ENCODE data around the gene MED12. TPM values are rescaled to one million over a fixed set of nuclear protein-coding genes. Genes with fewer than 3 reads are reported as not detected.

MED12 gene
- polyA plus RNA-seq, 3 donors: 2.4 to 17.8 (median 5.0) TPM

- Histone ChIP-seq H3K9ac (ENCODE audit: insufficient read depth, low read length, poor library complexity, severe bottlenecking) (peak within 1 kb of the TSS; percentile 49), H3K9me3 (replicated peaks in 1 of 2; ENCODE audit: control insufficient read depth in 1 of 2, insufficient read depth in 1 of 2, low read length in 2 of 2) (no peaks in the 10 kb centered on the region), H3K4me3 (replicated peaks in 1 of 3; ENCODE audit: low read depth in 2 of 3, low read length in 3 of 3) (peak within 1 kb of the TSS; percentile 83 to 90 (median 85)), H3K79me2 (ENCODE audit: insufficient read depth, low read length) (no peaks in the 10 kb centered on the region), H3K4me2 (replicated peaks; ENCODE audit: extremely low read depth, low read length, poor library complexity, severe bottlenecking) (peak within 1 kb of the TSS; percentile 80), H2AFZ (ENCODE audit: insufficient read depth, low read depth, low read length, poor library complexity, severe bottlenecking) (peak within 1 kb of the TSS; percentile 81), H3K36me3 (replicated peaks in 1 of 2; ENCODE audit: control insufficient read depth in 1 of 2, insufficient read depth in 2 of 2, low read length in 2 of 2) (no peaks in the 10 kb centered on the region), H3K4me1 (ENCODE audit: control insufficient read depth in 1 of 2, insufficient read depth in 2 of 2, low read length in 2 of 2) (peaks cover 23 to 29% of the 10 kb centered on the region in 2 donors), H3K27ac (ENCODE audit: low read depth in 1 of 2, low read length in 2 of 2) (peak within 1 kb of the TSS; percentile 6 to 75), H4K20me1 (ENCODE audit: insufficient read depth, low read length) (no peaks in the 10 kb centered on the region), H3K27me3 (ENCODE audit: control insufficient read depth in 2 of 2, insufficient read depth in 2 of 2, low read length in 2 of 2) (no peaks in the 10 kb centered on the region)
- intact Hi-C loops (cut with micrococcal nuclease): loop anchor here (5.0 to 10.0 kb wide), 2 partner anchors 79 to 87 kb away; no protein-coding TSS in a partner anchor
- TF ChIP-seq, protein P1, sequence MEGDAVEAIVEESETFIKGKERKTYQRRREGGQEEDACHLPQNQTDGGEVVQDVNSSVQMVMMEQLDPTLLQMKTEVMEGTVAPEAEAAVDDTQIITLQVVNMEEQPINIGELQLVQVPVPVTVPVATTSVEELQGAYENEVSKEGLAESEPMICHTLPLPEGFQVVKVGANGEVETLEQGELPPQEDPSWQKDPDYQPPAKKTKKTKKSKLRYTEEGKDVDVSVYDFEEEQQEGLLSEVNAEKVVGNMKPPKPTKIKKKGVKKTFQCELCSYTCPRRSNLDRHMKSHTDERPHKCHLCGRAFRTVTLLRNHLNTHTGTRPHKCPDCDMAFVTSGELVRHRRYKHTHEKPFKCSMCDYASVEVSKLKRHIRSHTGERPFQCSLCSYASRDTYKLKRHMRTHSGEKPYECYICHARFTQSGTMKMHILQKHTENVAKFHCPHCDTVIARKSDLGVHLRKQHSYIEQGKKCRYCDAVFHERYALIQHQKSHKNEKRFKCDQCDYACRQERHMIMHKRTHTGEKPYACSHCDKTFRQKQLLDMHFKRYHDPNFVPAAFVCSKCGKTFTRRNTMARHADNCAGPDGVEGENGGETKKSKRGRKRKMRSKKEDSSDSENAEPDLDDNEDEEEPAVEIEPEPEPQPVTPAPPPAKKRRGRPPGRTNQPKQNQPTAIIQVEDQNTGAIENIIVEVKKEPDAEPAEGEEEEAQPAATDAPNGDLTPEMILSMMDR (IDR thresholded peaks at IDR 0.05): no peak
- Mint-ChIP-seq H3K9me3 (peaks cover 0 to 6% (median 0%) of the 10 kb centered on the region in 7 donors), H3K36me3 (peaks cover 7 to 8% of the 10 kb centered on the region in 2 donors), H3K4me3 (peak within 1 kb of the TSS; percentile 92 to 98), H3K4me1 (peaks cover 20% of the 10 kb centered on the region), H3K27me3 (ENCODE audit: low read depth in 3 of 3) (peaks cover 0 to 20% (median 5%) of the 10 kb centered on the region in 3 donors), H3K27ac (peak within 1 kb of the TSS; percentile 80 to 94 (median 91))
- peak; percentile 79 to 83 (median 79) for DNase-seq
- WGBS (ENCODE audit: insufficient coverage): 0% methylated on average over 10 of the region's 29 CpGs
Measured at GRCh38 chrX:71095555-71095980, 22.8 kb upstream of the MED12 start, which contains the start of gene FOXO4. Gene FOXO4, plus strand, starts transcription at chrX:71095851. Its CDS starts 678 bp downstream, at chrX:71096529.

DNA sequence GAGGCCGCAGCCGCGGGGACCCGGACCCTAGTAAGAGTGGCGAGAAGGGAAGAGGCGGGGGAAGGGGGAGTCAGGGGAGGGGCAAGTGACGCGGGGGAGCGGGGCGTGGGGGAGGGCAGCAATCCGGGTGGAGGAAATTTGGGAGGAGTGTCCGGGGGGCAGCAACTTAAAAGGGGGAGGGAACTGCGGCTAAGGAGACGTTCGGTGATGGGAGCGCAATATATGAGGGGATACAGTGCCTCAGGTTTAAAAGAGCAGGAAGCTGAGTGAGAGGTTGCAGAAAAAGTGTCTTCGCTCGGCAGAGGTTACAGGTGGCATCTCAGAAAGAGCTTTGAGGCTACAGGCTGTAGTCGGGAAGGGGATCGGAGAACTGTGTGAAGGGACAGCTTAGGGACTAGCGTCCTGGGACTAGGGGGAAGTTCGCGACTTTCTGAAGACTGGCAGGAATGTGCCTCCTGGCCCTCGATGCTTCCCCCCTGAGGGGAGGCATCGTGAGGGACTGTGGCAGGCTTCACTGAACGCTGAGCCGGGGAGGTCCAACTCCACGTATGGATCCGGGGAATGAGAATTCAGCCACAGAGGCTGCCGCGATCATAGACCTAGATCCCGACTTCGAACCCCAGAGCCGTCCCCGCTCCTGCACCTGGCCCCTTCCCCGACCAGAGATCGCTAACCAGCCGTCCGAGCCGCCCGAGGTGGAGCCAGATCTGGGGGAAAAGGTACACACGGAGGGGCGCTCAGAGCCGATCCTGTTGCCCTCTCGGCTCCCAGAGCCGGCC lies 22.2 kb upstream of the MED12 start:
- Histone ChIP-seq H3K9ac (ENCODE audit: insufficient read depth, low read length, poor library complexity, severe bottlenecking) (peak overlapping the region; percentile 49), H3K4me3 (replicated peaks in 1 of 3; ENCODE audit: low read depth in 2 of 3, low read length in 3 of 3) (peak overlapping the region; percentile 83 to 90 (median 85)), H4K20me1 (ENCODE audit: insufficient read depth, low read length) (no peaks in the 10 kb centered on the region), H3K27me3 (ENCODE audit: control insufficient read depth in 2 of 2, insufficient read depth in 2 of 2, low read length in 2 of 2) (no peaks in the 10 kb centered on the region), H3K27ac (ENCODE audit: low read depth in 1 of 2, low read length in 2 of 2) (peak overlapping the region; percentile 6 to 75), H3K9me3 (replicated peaks in 1 of 2; ENCODE audit: control insufficient read depth in 1 of 2, insufficient read depth in 1 of 2, low read length in 2 of 2) (no peaks in the 10 kb centered on the region), H3K79me2 (ENCODE audit: insufficient read depth, low read length) (no peaks in the 10 kb centered on the region), H3K4me2 (replicated peaks; ENCODE audit: extremely low read depth, low read length, poor library complexity, severe bottlenecking) (peak overlapping the region; percentile 80), H2AFZ (ENCODE audit: insufficient read depth, low read depth, low read length, poor library complexity, severe bottlenecking) (peak overlapping the region; percentile 81), H3K36me3 (replicated peaks in 1 of 2; ENCODE audit: control insufficient read depth in 1 of 2, insufficient read depth in 2 of 2, low read length in 2 of 2) (peaks cover 0 to 4% of the 10 kb centered on the region in 2 donors), H3K4me1 (ENCODE audit: control insufficient read depth in 1 of 2, insufficient read depth in 2 of 2, low read length in 2 of 2) (peaks cover 23 to 29% of the 10 kb centered on the region in 2 donors)
- TF ChIP-seq, protein P1 (IDR thresholded peaks at IDR 0.05): no peak
- peak overlapping the region; percentile 80 to 94 (median 91) for H3K27ac Mint-ChIP-seq
- H3K9me3 Mint-ChIP-seq: peaks cover 0 to 6% (median 0%) of the 10 kb centered on the region in 7 donors
- peaks cover 20% of the 10 kb centered on the region for H3K4me1 Mint-ChIP-seq
- H3K36me3 Mint-ChIP-seq: peaks cover 13% of the 10 kb centered on the region in 2 donors
- peak in 1 of 3 donors; percentile 23 for DNase-seq
- peak overlapping the region; percentile 92 to 98 for H3K4me3 Mint-ChIP-seq
- 0% methylated on average over 26 of the region's 46 CpGs for WGBS (ENCODE audit: insufficient coverage)
- intact Hi-C loops (cut with micrococcal nuclease): loop anchor here (5.0 to 10.0 kb wide), 2 partner anchors 79 to 86 kb away; no protein-coding TSS in a partner anchor
- peaks cover 0 to 21% (median 5%) of the 10 kb centered on the region in 3 donors for H3K27me3 Mint-ChIP-seq (ENCODE audit: low read depth in 3 of 3)
